Stomach (tissue), 9 donors: ENCODE data around the gene KPNA6. TPM values are rescaled to one million over a fixed set of nuclear protein-coding genes. Genes with fewer than 3 reads are reported as not detected.
A peak's percentile ranks its signal among the peaks of the same experiment; 100 is the strongest.
"Not testable (repeated sequence)": the region's sequence is repeated elsewhere in the genome, so short reads cannot be mapped to it uniquely, and the experiment has no call there.

Source experiments
- DNase-seq, 2 donors: peaks; one replicate each; pipeline versions ENCODE4 v3.0.0 to v3.0.0-alpha.2; 2013 to 2019
- H3K27ac ChIP-seq, 5 donors: fragments of 200-600 bp in 4 of 5; sonication (generic) in 4 of 5; one replicate each; pipeline ENCODE4 v1.5.1; 2013 to 2019; ENCODE audit warnings: mild to moderate bottlenecking in 1 of 5, moderate library complexity in 1 of 5
- H3K27me3 ChIP-seq, 3 donors: fragments of 200-600 bp; sonication (generic); one replicate each; pipeline ENCODE4 v1.5.1; 2017 to 2019; ENCODE audit warnings: mixed run types in 1 of 3
- H3K36me3 ChIP-seq, 4 donors: fragments of 200-600 bp; sonication (generic); 1 replicate in 3 of 4; 2 replicates in 1 of 4; pipeline ENCODE4 v1.5.1; 2016 to 2019
- H3K4me1 ChIP-seq, 4 donors: fragments of 200-600 bp; sonication (generic); one replicate each; pipeline ENCODE4 v1.5.1; 2016 to 2019
- H3K4me3 ChIP-seq, 4 donors: fragments of 200-600 bp; sonication (generic) in 3 of 4; one replicate each; pipeline ENCODE4 v1.5.1; 2016 to 2019; ENCODE audit warnings: mild to moderate bottlenecking in 1 of 4
- H3K9me3 ChIP-seq, 4 donors: fragments of 200-600 bp; sonication (generic); one replicate each; pipeline ENCODE4 v1.5.1; 2016 to 2019
- EP300 ChIP-seq: sonication (generic); formaldehyde crosslinking; IDR thresholded peaks from one replicate; pipeline ENCODE4 v1.6.1; 2017; ENCODE audit warnings: antibody characterized with exemption
- POLR2A ChIP-seq, 4 donors: fragments of 450-650 bp; IDR thresholded peaks; one replicate each; pipeline ENCODE4 v1.6.1; 2016; ENCODE audit warnings: antibody characterized with exemption in 4 of 4, control low read depth in 2 of 4, mild to moderate bottlenecking in 1 of 4, moderate library complexity in 1 of 4
- POLR2AphosphoS5 ChIP-seq, 3 donors: sonication (generic); formaldehyde crosslinking; IDR thresholded peaks; one replicate each; pipeline ENCODE4 v1.6.1; 2016; ENCODE audit warnings: antibody characterized with exemption in 3 of 3
- WGBS, 5 donors: extraction: QIAGEN DNeasy Blood & Tissue Kit in 3 of 5; methylation state at CpG; one replicate each; pipeline versions ENCODE4 v1.1.5 to v1.1.7; 2013 to 2018; 5-methylcytosine and 5-hydroxymethylcytosine counted together
- intact Hi-C: fragments of 100-400 bp; cut with DNase I; formaldehyde crosslinking; loops from one replicate; pipeline ENCODE4 v1.15.1; 2023; ENCODE audit warnings: low total_unique reads
- polyA plus RNA-seq, 3 donors: library from polyadenylated mRNA; stranded (reverse); fragments of 200-250 nt; gene quantifications; one replicate each; pipeline ENCODE4 v1.2.3, GENCODE V29; 2013
- total RNA-seq, 5 donors: library from RNA; depleted of rRNA; stranded (reverse); fragments of >200 nt; gene quantifications; one replicate each; pipeline versions ENCODE4 v1.1.0 to v1.2.3, GENCODE V29; 2014 to 2016
- TF ChIP-seq, protein P1 (sequence below), 7 experiments: fragments of 450-650 bp in 4 of 7; fragments of 200-600 bp in 3 of 7; sonication (generic) in 3 of 7; IDR thresholded peaks; one replicate each; pipeline ENCODE4 v1.5.1; 2016 to 2019; ENCODE audit warnings: antibody characterized with exemption in 7 of 7, control low read depth in 2 of 7, mild to moderate bottlenecking in 1 of 7
- donor health status: healthy with polysubstance abuse.
- donor health status: Bipolar disorder and iron deficiency.
- donor health status: healthy.

Gene KPNA6
- total and polyA plus RNA-seq, 8 donors: 7.6 to 38.0 (median 17.7) TPM

DNA sequence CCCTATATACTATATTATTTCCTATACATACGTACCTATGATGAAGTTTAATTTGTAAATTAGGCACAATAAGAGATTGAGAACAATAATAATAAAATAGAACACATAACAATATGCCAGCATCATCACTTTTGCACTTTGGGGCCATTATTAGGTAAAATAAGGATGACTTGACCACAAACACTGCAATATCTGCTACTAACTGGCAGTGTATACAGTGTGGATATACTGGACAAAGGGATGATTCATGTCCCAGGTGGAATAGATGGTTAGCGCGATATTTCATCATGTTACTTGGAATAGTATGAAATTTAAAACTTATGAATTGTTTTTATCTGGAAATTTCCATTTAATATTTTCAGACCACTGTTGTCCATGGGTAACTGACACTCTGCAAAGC, 36.2 kb downstream of the KPNA6 start:
- Histone ChIP-seq H3K4me1 (peaks cover 8 to 41% (median 31%) of the 10 kb centered on the region in 4 donors), H3K36me3 (peaks cover 0 to 18% (median 5%) of the 10 kb centered on the region in 4 donors), H3K9me3 (peaks cover 0 to 9% (median 4%) of the 10 kb centered on the region in 4 donors), H3K4me3 (no peak overlapping the region), H3K27ac (no peak overlapping the region), H3K27me3 (no peaks in the 10 kb centered on the region)
- WGBS, 5 donors: 92 to 98% (median 96%) methylated on average over 3 of the region's 3 CpGs
- intact Hi-C loops: no loop called here
- no peak for DNase-seq
- TF ChIP-seq POLR2AphosphoS5 (IDR thresholded peaks at IDR 0.05) (no peak), POLR2A (IDR thresholded peaks at IDR 0.05) (no peak), EP300 (no peak)
- TF ChIP-seq, protein P1, sequence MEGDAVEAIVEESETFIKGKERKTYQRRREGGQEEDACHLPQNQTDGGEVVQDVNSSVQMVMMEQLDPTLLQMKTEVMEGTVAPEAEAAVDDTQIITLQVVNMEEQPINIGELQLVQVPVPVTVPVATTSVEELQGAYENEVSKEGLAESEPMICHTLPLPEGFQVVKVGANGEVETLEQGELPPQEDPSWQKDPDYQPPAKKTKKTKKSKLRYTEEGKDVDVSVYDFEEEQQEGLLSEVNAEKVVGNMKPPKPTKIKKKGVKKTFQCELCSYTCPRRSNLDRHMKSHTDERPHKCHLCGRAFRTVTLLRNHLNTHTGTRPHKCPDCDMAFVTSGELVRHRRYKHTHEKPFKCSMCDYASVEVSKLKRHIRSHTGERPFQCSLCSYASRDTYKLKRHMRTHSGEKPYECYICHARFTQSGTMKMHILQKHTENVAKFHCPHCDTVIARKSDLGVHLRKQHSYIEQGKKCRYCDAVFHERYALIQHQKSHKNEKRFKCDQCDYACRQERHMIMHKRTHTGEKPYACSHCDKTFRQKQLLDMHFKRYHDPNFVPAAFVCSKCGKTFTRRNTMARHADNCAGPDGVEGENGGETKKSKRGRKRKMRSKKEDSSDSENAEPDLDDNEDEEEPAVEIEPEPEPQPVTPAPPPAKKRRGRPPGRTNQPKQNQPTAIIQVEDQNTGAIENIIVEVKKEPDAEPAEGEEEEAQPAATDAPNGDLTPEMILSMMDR (IDR thresholded peaks at IDR 0.05): no peak

DNA sequence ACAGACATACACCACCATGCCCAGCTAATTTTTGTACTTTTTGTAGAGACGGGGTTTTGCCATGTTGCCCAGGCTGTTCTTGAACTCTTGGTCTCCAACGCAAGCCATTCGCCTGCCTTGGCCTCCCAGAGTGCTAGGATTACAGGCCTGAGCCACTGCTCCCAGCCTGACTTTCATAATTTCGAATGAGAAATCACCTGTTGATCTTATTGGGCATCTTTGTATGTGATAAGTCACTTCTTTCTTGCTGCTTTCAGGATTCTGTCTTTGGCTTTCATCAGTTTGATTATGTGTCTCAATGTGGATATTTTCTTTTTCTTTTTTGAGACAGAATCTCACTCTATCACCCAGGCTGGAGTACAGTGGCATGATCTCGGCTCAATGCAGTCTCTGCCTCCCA, 39.9 kb downstream of the KPNA6 start:
- 94 to 99% (median 99%) methylated on average over 5 of the region's 5 CpGs for WGBS, 5 donors
- H3K27ac ChIP-seq, H3K4me3 ChIP-seq, intact Hi-C loops, H3K9me3 ChIP-seq, H3K27me3 ChIP-seq, DNase-seq: not testable (repeated sequence)
- H3K4me1 ChIP-seq: peaks cover 2 to 35% (median 20%) of the 10 kb centered on the region in 4 donors
- H3K36me3 ChIP-seq: peaks cover 0 to 18% (median 5%) of the 10 kb centered on the region in 4 donors

DNA sequence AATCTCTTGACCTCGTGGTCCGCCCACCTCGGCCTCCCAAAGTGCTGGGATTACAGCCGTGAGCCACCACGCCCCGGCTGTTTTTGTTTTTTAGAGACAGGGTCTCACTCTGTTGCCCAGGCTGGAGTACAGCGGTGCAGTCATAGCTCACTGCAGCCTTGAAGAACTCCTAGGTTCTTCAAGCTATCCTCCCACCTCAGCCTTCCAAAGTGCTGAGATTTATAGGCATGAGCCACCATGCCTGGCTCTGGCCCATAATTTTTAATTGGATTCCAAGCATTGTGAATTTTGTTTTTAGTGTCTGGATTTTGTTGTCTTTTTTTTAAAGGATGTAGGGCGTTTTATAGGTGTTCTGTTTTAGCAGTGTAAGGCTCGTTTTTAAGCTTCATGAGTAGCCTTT, 43.0 kb downstream of the KPNA6 start:
- intact Hi-C loops: no loop called here
- TF ChIP-seq EP300: no peak
- no peak for TF ChIP-seq POLR2AphosphoS5 (IDR thresholded peaks at IDR 0.05)
- TF ChIP-seq POLR2A (IDR thresholded peaks at IDR 0.05): no peak
- TF ChIP-seq, protein P1 (IDR thresholded peaks at IDR 0.05): no peak
- whole genome bisulfite sequencing, 5 donors: 90 to 94% (median 93%) methylated on average over 9 of the region's 9 CpGs
- H3K4me1 ChIP-seq: peaks cover 0 to 26% (median 10%) of the 10 kb centered on the region in 4 donors
- H3K4me3 ChIP-seq: no peak overlapping the region
- H3K27ac ChIP-seq: no peak overlapping the region
- peaks cover 0 to 9% (median 4%) of the 10 kb centered on the region in 4 donors for H3K9me3 ChIP-seq
- H3K36me3 ChIP-seq: peaks cover 5 to 33% (median 18%) of the 10 kb centered on the region in 4 donors
- DNase-seq: no peak
- H3K27me3 ChIP-seq: no peaks in the 10 kb centered on the region

DNA sequence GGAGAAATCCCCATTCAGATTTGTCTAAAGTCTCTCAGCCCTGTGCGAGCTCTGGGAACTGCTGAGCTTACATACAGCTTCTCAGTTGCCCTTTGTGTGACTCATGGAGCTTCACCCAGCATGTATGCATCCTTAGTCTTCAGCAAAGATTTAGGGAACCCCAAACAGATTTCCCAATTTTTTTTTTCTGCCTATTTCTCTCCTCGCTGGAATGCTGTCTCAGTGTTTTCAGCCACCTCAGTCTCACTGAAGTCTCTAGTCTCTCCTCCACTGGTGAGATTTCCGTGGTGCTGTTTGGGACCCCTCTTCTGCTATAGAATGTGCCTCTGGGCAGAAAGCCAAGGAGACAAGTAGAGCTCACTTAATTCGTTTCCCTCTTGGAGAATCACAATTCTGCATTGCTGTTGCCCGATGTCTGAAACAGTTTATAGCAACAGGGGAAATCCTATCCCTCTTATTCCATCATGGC, 43.5 kb downstream of the KPNA6 start:
- WGBS, 5 donors: 49 to 65% (median 64%) methylated on average over 5 of the region's 5 CpGs
- Histone ChIP-seq H3K36me3 (peaks cover 10 to 38% (median 23%) of the 10 kb centered on the region in 4 donors), H3K27ac (no peak overlapping the region), H3K4me3 (no peak overlapping the region), H3K27me3 (no peaks in the 10 kb centered on the region), H3K4me1 (peaks cover 0 to 26% (median 10%) of the 10 kb centered on the region in 4 donors), H3K9me3 (peaks cover 0 to 9% (median 4%) of the 10 kb centered on the region in 4 donors)
- intact Hi-C loops: no loop called here
- DNase-seq: peak in 1 of 2 donors; percentile 75
- TF ChIP-seq, protein P1 (IDR thresholded peaks at IDR 0.05): no peak

DNA sequence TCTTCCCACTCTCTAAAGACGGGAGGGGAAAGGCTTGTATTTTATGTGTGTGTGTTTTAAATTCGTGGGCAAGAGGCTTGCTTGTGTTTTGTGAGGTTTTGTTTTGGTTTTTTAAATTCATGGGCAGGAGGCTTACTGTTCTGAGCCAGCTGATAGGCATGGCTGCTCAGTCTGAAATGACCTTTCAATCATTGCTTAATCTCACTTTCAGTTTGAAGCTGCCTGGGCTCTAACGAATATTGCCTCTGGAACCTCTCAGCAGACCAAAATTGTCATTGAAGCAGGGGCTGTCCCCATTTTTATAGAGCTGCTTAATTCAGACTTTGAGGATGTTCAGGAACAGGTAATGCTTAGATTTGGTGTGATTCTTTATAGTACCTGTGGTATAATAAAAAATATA, 51.3 kb downstream of the KPNA6 start:
- Histone ChIP-seq H3K9me3 (no peaks in the 10 kb centered on the region), H3K4me3 (no peak overlapping the region), H3K4me1 (peaks cover 0 to under 1% (median 0%) of the 10 kb centered on the region in 4 donors), H3K27me3 (no peaks in the 10 kb centered on the region), H3K27ac (no peak overlapping the region), H3K36me3 (peaks cover 75 to 99% (median 96%) of the 10 kb centered on the region in 4 donors)
- intact Hi-C loops: no loop called here
- 71 to 87% (median 73%) methylated on average over 3 of the region's 3 CpGs for WGBS, 5 donors
- DNase-seq: no peak
- TF ChIP-seq EP300 (no peak), POLR2A (IDR thresholded peaks at IDR 0.05) (no peak), POLR2AphosphoS5 (IDR thresholded peaks at IDR 0.05) (no peak)
- TF ChIP-seq, protein P1 (IDR thresholded peaks at IDR 0.05): no peak
